Measurements from ENCODE around the gene TOM1L2.

- TF ChIP-seq CTCF (IDR thresholded peaks at IDR 0.05; ENCODE audit: borderline replicate concordance, extremely low read depth, low read length, poor library complexity, severe bottlenecking) (no peak), EZH2 (IDR thresholded peaks at IDR 0.05; ENCODE audit: borderline replicate concordance, low read depth, low read length, severe bottlenecking) (no peak)
Measured at GRCh38 chr17:17966399-17966798, 5.8 kb downstream of the TOM1L2 start.
